RPMI8226 (cell line): Measurements from ENCODE around the gene FCN2.

Experiments used
- DNase-seq: peaks from one replicate; pipeline ENCODE4 v3.0.0-alpha.2; 2015

The FCN2 gene

GRCh38 chr9:134869554-134870300, 10.9 kb upstream of the FCN2 start:
- no peak for DNase-seq

- DNase-seq, result no peak
Measured at GRCh38 chr9:134870301-134870694, 10.3 kb upstream of the FCN2 start.

GRCh38 chr9:134870746-134871662, 9.6 kb upstream of the FCN2 start:
- no peak for DNase-seq

GRCh38 chr9:134871697-134872340, 8.8 kb upstream of the FCN2 start:
- DNase-seq, result no peak

GRCh38 chr9:134872482-134873231, 8.0 kb upstream of the FCN2 start:
- DNase-seq, result no peak

- no peak for DNase-seq
Measured at GRCh38 chr9:134875371-134875770, 5.2 kb upstream of the FCN2 start.

GRCh38 chr9:134877541-134877940, 3.1 kb upstream of the FCN2 start:
- DNase-seq, result no peak

- no peak for DNase-seq
Measured at GRCh38 chr9:134879664-134880483, 736 bp upstream of the FCN2 start.

GRCh38 chr9:134881313-134881670, 682 bp downstream of the FCN2 start:
- DNase-seq, result no peak

GRCh38 chr9:134882204-134882785, 1.7 kb downstream of the FCN2 start:
- DNase-seq, result no peak

GRCh38 chr9:134883040-134883782, 2.6 kb downstream of the FCN2 start:
- no peak for DNase-seq

- DNase-seq, result no peak
Measured at GRCh38 chr9:134884492-134884891, 3.9 kb downstream of the FCN2 start.

GRCh38 chr9:134885001-134885678, 4.5 kb downstream of the FCN2 start:
- DNase-seq, result no peak

- DNase-seq, result no peak
Measured at GRCh38 chr9:134885679-134886412, 5.2 kb downstream of the FCN2 start.

- no peak for DNase-seq
Measured at GRCh38 chr9:134886413-134886913, 5.9 kb downstream of the FCN2 start.

GRCh38 chr9:134887219-134887618, 6.6 kb downstream of the FCN2 start:
- no peak for DNase-seq

GRCh38 chr9:134887686-134888602, 7.3 kb downstream of the FCN2 start:
- no peak for DNase-seq

GRCh38 chr9:134888603-134889190, 8.1 kb downstream of the FCN2 start:
- DNase-seq, result no peak
